Embryonic facial prominence (tissue), 1 donor: ENCODE measurements around the gene TBC1D9B.

Source experiments
- DNase-seq: peaks from one replicate; pipeline ENCODE4 v3.0.0-alpha.2; 2016; ENCODE audit errors: extremely low spot score

The TBC1D9B gene

GRCh38 chr5:179906795-179907555, 722 bp downstream of the TBC1D9B start:
- DNase-seq: no peak

GRCh38 chr5:179906294-179906794, 1.4 kb downstream of the TBC1D9B start:
- no peak for DNase-seq

DNA sequence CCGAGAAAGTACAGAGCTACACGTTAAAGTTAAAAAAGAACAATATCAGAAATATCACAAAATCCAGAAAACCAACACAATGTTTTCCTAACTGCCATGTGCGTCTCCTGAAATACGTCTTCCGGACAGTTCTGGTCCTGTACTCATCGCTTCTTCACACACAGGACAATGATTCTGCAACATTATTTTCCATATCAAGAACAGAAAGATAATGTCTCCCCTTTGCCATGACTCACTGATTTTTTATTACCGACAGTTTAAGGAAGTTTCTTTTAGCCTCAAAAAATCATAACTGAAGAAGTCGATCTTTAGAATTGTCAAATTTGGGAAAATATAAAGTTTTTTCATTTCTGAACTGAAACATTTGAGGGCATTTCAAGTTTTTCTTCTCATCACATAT, 2.5 kb downstream of the TBC1D9B start:
- DNase-seq: no peak

DNA sequence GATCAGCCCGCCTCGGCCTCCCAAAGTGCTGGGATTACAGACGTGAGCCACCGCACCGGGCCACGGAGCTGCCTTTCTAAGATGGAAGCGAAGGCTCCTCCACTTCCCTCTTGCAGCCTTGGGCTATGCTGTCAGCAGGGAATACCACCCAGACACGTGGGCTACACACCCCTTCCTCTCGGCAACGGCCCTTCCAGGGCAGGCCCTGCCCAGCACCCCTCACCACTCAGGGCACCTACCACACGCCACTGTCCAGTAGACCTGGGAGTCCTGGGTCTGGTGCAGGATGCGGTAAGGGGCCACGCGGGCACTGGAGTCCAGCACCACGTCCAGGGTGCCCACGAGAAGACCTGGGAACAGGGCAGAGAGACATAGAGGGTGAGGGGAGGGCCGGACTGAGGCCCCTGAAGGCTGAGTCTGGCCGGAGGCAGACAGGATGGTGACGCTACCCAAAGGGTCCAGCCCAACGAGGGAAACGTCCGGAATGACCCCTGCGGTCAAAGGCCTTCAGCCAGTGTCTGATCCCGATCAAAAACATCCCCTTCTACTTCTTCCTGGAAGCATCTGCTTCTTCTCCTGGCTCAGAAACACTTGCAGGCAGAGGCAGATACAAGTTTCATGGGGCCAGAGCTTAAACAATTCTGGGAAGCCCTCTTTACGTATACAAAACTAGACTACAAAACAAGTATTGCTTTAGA, 3.1 kb downstream of the TBC1D9B start:
- no peak for DNase-seq

DNA sequence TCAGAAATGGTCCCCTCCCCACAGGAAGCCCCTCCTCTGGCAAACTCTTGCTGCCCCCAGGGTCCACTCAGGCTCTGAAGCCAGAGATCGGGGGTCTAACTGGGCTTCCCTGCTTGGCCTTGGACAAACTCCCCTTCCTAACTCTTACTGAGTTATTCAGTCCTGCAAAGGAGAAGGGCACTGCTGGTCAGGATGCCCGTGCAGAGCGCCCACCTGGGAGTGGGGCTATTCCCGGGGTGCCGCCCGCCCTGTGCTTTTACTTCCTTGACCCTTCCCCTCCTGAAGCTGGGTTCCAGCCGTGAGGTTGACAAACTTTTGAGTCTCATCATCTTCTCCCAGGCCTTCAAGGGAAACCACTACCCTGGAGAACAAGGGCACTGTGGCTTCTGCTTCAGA, 4.9 kb downstream of the TBC1D9B start:
- DNase-seq: no peak

- DNase-seq: no peak
Measured at GRCh38 chr5:179901915-179902762, 5.6 kb downstream of the TBC1D9B start.

DNA sequence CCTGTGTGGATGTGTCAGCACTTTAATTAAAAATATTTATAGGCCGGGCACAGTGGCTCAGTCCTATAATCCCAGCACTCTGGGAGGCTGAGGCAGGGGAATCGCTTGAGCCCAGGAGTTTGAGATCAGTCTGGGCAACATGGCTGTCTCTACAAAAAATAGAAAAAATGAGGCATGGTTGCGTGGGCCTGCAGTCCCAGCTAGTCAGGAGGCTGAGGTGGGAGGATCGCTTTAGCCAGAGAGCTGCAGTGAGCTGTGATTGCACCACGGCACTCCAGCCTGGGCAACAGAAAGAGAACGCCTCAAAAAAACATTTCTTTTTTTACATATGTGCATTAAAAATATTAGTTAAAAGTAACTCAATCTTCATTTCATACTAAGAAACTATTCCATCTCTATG, 6.2 kb downstream of the TBC1D9B start:
- DNase-seq: no peak

GRCh38 chr5:179900711-179901110, 7.0 kb downstream of the TBC1D9B start:
- DNase-seq: no peak

DNA sequence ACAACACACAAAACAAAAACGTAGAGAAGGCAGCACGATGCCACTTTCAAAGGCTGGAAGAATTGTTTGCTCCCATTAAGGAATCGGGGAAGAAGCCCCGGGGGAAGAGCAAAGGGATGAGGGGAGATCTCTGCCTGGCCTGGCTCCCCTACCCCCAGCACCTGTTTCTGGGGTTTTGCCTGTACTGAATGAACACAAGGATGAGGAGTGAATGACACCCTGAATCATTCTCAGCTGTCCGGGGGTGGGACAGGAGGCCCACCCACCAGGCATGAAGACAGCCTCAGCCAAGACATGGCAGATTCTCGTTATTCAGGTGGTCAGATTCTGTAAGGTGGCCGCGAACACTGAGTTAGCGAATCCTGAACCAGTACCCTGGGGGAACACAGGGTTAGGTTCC, 7.5 kb downstream of the TBC1D9B start:
- no peak for DNase-seq

- no peak for DNase-seq
Measured at GRCh38 chr5:179895861-179896260, 11.8 kb downstream of the TBC1D9B start.

DNA sequence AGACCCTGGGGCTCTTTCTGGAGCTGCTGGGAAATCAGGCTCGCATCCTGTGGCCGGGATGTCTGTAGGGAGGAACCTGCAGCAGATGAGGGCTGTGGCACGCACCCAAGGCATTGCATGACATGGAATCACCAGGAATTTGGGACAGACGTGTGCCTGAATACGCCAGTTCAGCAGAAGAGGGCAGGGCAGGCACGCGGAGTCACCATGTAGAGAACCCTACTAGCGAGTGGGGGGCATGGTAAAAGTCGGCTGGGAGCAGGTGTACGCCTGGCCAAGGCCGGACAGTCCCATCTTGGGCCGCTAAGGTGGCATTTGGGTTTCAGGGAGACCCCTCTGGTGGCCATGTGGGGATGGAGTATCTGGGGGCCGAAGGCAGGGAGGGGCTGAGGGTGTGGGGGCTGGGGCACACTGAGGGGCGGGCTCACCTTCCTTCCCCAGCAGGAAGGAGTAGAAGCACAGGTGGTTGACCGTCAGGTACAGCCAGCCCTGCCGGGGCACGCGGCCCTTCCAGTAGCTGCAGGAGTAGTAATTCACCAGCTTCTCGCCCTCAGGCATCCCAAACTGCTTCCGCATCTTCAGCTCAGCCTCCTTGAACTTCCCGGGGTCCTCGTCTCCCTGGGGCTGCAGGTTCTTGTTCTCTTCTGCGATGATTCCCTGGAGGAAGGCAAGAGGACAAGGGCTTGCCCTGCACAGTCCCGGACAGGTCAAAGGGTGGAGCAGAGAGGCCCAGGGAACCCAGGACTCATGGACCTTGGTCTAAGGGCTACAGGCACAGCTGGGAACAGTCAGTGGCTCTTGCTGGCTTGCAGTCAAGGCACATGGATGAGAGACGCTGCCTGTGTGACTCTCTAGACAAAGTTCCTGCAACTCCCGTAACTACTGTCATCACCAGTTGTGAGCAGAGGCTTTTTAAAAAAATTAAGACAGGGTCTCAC, 13.5 kb downstream of the TBC1D9B start:
- no peak for DNase-seq

GRCh38 chr5:179893076-179893957, 14.4 kb downstream of the TBC1D9B start:
- no peak for DNase-seq

GRCh38 chr5:179892255-179892654, 15.4 kb downstream of the TBC1D9B start:
- no peak for DNase-seq

DNA sequence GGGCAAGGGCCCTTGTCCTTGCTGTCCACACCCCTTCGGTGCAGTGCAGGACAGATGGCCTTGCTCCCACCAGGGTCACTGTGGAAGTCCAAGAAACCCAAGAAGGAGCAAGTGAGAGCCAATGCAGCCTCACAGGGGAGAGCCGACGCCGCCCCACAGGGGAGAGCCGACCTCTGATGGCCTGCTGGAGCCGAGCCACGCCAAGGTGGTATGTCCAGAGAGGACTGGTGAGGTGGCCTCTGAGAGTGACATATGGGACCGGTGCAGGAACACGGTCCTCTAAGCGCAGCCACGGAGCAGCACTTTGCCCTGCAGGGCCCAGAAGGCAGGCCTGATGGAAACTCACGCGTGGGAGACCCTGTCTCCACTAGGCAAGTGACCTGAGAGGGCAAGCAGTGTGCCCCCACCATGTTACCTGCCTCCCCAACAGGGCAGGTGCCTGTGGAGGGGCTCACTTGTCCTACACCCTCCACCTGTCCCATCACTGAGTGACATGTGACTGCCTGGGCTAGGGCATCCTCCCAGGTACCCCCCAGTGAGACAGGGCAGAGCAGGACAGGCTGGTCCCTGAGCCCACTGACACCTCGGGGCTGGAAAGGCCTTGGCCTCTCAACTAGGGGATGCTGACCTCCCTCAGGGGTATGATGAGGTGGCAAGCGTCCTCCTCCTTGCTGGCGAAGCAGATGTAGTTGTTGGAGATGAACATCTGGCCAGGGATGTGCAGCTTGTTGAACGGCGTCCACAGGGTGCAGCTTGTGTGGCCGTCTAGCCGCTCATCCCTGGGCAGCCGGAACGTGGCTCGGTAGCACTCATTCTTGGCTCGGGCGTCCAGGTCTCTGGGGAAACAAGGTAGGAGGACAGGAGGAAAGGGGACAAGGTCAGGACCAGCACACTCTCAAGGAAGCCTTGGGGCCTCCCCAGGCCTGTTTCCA, 16.7 kb downstream of the TBC1D9B start:
- no peak for DNase-seq

GRCh38 chr5:179889885-179890284, 17.8 kb downstream of the TBC1D9B start:
- no peak for DNase-seq

DNA sequence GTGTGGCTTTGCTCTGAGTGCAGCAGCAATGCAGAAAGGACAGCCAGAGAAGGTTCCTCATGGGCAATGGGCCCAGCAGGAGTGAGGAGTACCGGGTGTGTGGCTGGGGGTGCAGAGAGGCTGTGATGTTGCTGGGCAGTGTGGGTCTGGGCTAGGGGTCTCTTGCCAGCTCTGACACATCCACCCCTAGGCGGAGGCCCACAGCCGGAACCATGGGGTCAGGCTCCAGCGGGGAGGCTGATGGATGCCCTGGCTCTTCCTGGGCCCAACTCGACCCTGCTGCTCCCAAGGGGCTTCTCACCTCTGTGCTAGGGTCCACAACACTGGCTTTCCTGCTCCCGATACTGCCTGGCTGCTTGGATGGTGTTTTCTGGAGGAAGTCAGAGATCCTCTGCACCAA, 19.9 kb downstream of the TBC1D9B start:
- no peak for DNase-seq

DNA sequence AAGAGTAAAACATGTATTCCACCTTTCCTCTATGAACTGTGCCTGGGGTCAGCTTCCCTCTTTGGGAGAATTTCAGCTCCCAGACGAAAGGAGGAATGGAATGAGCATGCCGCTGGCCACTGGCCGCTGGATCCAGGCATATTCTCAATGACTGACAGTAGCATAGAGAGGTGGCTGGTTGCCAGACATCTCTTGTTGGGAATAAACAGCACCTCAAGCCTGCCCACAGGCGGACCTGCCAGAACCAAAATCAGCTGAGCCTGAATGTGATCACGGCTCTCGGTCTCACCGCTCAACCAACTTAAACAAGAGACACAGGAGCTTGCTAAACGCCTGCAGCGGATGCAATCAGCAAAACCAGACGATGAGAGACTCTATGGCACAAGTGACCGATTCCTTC, 20.6 kb downstream of the TBC1D9B start:
- no peak for DNase-seq

DNA sequence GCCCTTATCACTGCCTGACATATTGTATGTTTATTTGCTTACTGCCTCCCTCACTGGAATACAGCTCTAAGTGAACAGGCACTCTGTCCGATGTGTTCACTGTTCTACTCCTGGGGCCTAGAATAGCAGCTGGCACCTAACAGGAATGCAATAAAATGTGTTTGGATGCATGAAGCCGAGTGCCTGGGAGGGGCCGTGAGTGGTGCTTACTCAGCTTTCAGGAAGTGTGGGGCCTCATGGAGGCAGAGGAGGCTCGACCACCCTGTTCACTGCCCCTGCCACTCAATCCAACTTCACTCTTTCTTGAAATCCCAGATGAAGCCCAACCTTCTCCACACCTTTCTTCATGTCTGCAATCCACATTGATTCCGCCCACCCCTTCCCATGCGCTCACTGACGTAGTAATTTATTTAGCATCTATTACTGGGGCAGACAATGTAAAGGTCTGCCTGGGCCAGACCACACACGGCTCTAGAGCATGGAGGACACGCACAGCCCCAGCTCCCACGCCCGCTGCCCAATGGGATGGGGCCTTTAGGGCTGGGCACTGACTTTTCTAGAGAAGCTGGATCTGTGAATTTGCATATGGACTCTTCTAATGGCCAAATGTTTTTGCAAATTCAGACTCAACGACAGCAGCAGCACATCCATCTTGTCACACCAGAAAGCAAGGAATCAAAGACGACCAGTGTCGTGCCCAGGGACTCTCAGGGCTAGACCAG, 21.3 kb downstream of the TBC1D9B start:
- DNase-seq: no peak
